CD4-positive, alpha-beta T cell (primary cell): ENCODE measurements around the gene CORIN. TPM values are rescaled to one million over a fixed set of nuclear protein-coding genes. Genes with fewer than 3 reads are reported as not detected.

ENCODE experiments used
- ATAC-seq: fragments of 200-7000 bp; cut with Tn5 transposase; one replicate; pipeline ENCODE4 v1.10.0; 2022; ENCODE audit warnings: mild to moderate bottlenecking; ENCODE audit not compliant: poor library complexity
- CTCF ChIA-PET: fragments of 350-600 bp; sonication (Branson Sonifier 250); formaldehyde crosslinking; loops from one replicate; lab custom pipeline; 2021; ENCODE audit warnings: antibody characterized with exemption, inconsistent platforms; lab: Charles Lee
- POLR2A ChIA-PET: fragments of 350-600 bp; sonication (Branson Sonifier 250); formaldehyde crosslinking; loops from one replicate; lab custom pipeline; 2021; ENCODE audit warnings: antibody characterized with exemption, inconsistent platforms; lab: Charles Lee
- DNase-seq, 14 experiments: peaks; one replicate each; pipeline ENCODE4 v3.0.0-alpha.2; 2013 to 2020; ENCODE audit warnings: mixed read lengths in 2 of 14
- H3K27ac ChIP-seq, 2 donors: one replicate each; pipeline versions ENCODE4 v1.5.1 to v1.7.0; 2013; ENCODE audit warnings: low read length in 2 of 2, low read depth in 1 of 2, mild to moderate bottlenecking in 1 of 2
- H3K27me3 ChIP-seq, 2 experiments: 1 replicate in 1 of 2; 2 replicates in 1 of 2; pipeline versions ENCODE4 v1.6.1 to v1.7.0; 2013; ENCODE audit warnings: low read length in 2 of 2, control low read depth in 1 of 2, mild to moderate bottlenecking in 1 of 2, moderate library complexity in 1 of 2; ENCODE audit not compliant: insufficient read depth in 2 of 2, control insufficient read depth in 1 of 2
- H3K36me3 ChIP-seq: one replicate; pipeline ENCODE4 v1.6.1; 2013; ENCODE audit warnings: low read length, control low read depth; ENCODE audit not compliant: insufficient read depth
- H3K4me1 ChIP-seq: one replicate; pipeline ENCODE4 v1.6.1; 2013; ENCODE audit warnings: low read length, control low read depth; ENCODE audit not compliant: insufficient read depth
- H3K4me3 ChIP-seq: one replicate; pipeline ENCODE4 v1.5.1; 2013; ENCODE audit warnings: mild to moderate bottlenecking, low read length, moderate library complexity
- H3K9me3 ChIP-seq, 2 experiments: 1 replicate in 1 of 2; 2 replicates in 1 of 2; pipeline versions ENCODE4 v1.6.1 to v1.7.0; 2013; ENCODE audit warnings: low read length in 2 of 2, mild to moderate bottlenecking in 2 of 2, control low read depth in 1 of 2, moderate library complexity in 1 of 2; ENCODE audit not compliant: control insufficient read depth in 1 of 2, insufficient read depth in 1 of 2
- H3K27ac Mint-ChIP-seq: one replicate; pipeline ENCODE4 v1.8.0; 2020; ENCODE audit warnings: mixed read lengths
- H3K27me3 Mint-ChIP-seq: one replicate; pipeline ENCODE4 v1.8.0; 2021; ENCODE audit warnings: mixed read lengths
- H3K36me3 Mint-ChIP-seq: one replicate; pipeline ENCODE4 v1.8.0; 2021; ENCODE audit warnings: low read depth, mixed read lengths
- H3K4me1 Mint-ChIP-seq: one replicate; pipeline ENCODE4 v1.8.0; 2021; ENCODE audit warnings: low read depth, mixed read lengths
- H3K4me3 Mint-ChIP-seq: one replicate; pipeline ENCODE4 v1.8.0; 2020; ENCODE audit warnings: mild to moderate bottlenecking, mixed read lengths
- H3K9me3 Mint-ChIP-seq: one replicate; pipeline ENCODE4 v1.8.0; 2020; ENCODE audit warnings: mixed read lengths
- CTCF ChIP-seq: fragments of 200-600 bp; IDR thresholded peaks from one replicate; pipeline ENCODE4 v1.8.0; 2022; ENCODE audit warnings: antibody characterized with exemption, mild to moderate bottlenecking
- intact Hi-C, 2 experiments: fragments of 100-400 bp; cut with DNase I in 1 of 2; cut with micrococcal nuclease in 1 of 2; formaldehyde crosslinking; loops; one replicate each; pipeline versions ENCODE4 v1.15.1 to v1.9.0; 2023 to 2025; cut with DNase I, micrococcal nuclease
- total RNA-seq, 174 experiments: library from RNA in 2 of 174; stranded (reverse) in 2 of 174; gene quantifications; one replicate each; pipeline ENCODE4 v1.2.3 and lab custom pipeline; 2021 to 2026

The CORIN gene
- total RNA-seq, 2 experiments from 2014 or later: 0.14 TPM; not detected in 1

GRCh38 chr4:47642191-47642830 is 195.6 kb downstream of the CORIN start:
- ChIA-PET CTCF (no interaction called here), POLR2A (no interaction called here)
- Histone ChIP-seq H3K27ac (no peak overlapping the region), H3K36me3 (no peaks in the 10 kb centered on the region), H3K9me3 (no peaks in the 10 kb centered on the region), H3K27me3 (peaks cover 0 to 3% of the 10 kb centered on the region in 2 experiments), H3K4me3 (no peak overlapping the region), H3K4me1 (no peaks in the 10 kb centered on the region)
- no peaks in the 10 kb centered on the region for H3K36me3 Mint-ChIP-seq
- no peak for TF ChIP-seq CTCF
- no peak for ATAC-seq
- no peak overlapping the region for H3K27ac Mint-ChIP-seq
- no peaks in the 10 kb centered on the region for H3K4me1 Mint-ChIP-seq
- DNase-seq: no peak
- H3K27me3 Mint-ChIP-seq: peaks cover 29% of the 10 kb centered on the region
- H3K4me3 Mint-ChIP-seq: no peak overlapping the region
- peaks cover 2% of the 10 kb centered on the region for H3K9me3 Mint-ChIP-seq
- intact Hi-C loops: no loop called here

GRCh38 chr4:47641755-47642154 is 196.1 kb downstream of the CORIN start:
- no peaks in the 10 kb centered on the region for H3K36me3 ChIP-seq
- Mint-ChIP-seq H3K4me3 (no peak overlapping the region), H3K27me3 (peaks cover 35% of the 10 kb centered on the region), H3K27ac (no peak overlapping the region), H3K4me1 (no peaks in the 10 kb centered on the region), H3K36me3 (no peaks in the 10 kb centered on the region), H3K9me3 (peaks cover 5% of the 10 kb centered on the region)
- intact Hi-C loops: no loop called here
- no peaks in the 10 kb centered on the region for H3K9me3 ChIP-seq
- ATAC-seq: no peak
- POLR2A ChIA-PET: no interaction called here
- peaks cover 0 to 3% of the 10 kb centered on the region in 2 experiments for H3K27me3 ChIP-seq
- no peak for TF ChIP-seq CTCF
- no peak for DNase-seq
- no peak overlapping the region for H3K27ac ChIP-seq
- no peaks in the 10 kb centered on the region for H3K4me1 ChIP-seq
- H3K4me3 ChIP-seq: no peak overlapping the region
- CTCF ChIA-PET: no interaction called here

- H3K27me3 ChIP-seq: peaks cover 0 to 3% of the 10 kb centered on the region in 2 experiments
- no peak for TF ChIP-seq CTCF
- Mint-ChIP-seq H3K4me3 (no peak overlapping the region), H3K36me3 (no peaks in the 10 kb centered on the region), H3K27ac (no peak overlapping the region), H3K4me1 (no peaks in the 10 kb centered on the region), H3K9me3 (peaks cover 5% of the 10 kb centered on the region), H3K27me3 (peaks cover 38% of the 10 kb centered on the region)
- POLR2A ChIA-PET: no interaction called here
- DNase-seq (no peak), ATAC-seq (no peak)
- no peak overlapping the region for H3K27ac ChIP-seq
- no peaks in the 10 kb centered on the region for H3K36me3 ChIP-seq
- H3K4me3 ChIP-seq: no peak overlapping the region
- H3K9me3 ChIP-seq: no peaks in the 10 kb centered on the region
- CTCF ChIA-PET: no interaction called here
- no peaks in the 10 kb centered on the region for H3K4me1 ChIP-seq
- intact Hi-C loops: no loop called here
Measured at GRCh38 chr4:47640911-47641310, 197.0 kb downstream of the CORIN start.
